CD4-positive, alpha-beta T cell treated with Interleukin-6 for 4 hours (primary cell): ENCODE results near the gene ADGRD2.

Experiments
- DNase-seq: peaks from one replicate; pipeline ENCODE4 v3.0.0-alpha.2; 2020; ENCODE audit warnings: mixed read lengths

The ADGRD2 gene

GRCh38 chr9:124437086-124437485 lies 13.2 kb upstream of the ADGRD2 start:
- no peak for DNase-seq

- no peak for DNase-seq
Observed at GRCh38 chr9:124438091-124438490, 12.2 kb upstream of the ADGRD2 start.

DNA sequence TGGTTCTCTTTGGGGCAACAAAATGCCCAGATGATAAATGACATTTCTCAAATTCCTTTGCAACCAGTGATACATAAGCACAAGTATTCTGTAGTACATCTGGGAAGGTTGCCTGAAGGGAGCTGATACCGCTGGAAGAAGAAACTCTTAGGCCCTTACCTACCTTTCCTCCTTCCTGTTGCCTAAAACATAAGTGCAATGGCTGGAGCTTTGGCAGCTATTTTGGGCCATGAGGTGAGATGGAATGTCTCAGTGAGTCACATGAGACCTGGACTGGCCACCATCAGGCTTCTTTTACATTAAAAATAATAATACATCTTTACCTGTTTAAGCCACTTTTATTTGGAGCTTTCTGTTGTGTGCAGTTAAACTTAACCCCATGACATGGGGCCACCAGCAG lies 11.2 kb upstream of the ADGRD2 start:
- DNase-seq, result no peak

DNA sequence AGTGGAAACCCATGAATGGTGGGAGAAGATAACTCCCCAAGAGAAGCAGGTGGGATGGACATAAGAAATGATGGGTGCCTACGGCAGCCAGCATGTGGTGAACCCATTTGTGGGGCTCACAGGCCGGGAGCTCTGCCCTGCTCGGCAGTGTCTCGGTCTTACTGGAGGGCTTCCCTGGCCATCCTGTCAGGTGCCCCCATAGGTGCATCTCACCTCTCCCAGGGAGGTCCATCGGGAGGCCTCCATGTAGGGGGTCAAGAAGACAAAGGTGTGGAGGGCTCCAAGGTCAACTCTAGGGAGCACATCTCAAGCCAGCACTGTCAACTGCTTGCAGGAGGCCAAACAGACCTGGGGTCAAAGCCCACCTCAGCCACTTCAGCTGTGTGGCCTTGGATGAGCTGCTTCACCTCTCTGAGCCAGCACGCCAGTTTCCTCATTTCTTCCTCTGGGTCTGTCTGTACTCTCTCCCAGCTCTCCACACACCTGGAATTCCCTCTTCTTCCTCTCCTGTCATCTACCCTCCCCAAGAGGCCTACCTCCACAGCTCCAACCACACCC lies 10.5 kb upstream of the ADGRD2 start:
- no peak for DNase-seq

- no peak for DNase-seq
Observed at GRCh38 chr9:124440786-124441185, 9.5 kb upstream of the ADGRD2 start.

DNA sequence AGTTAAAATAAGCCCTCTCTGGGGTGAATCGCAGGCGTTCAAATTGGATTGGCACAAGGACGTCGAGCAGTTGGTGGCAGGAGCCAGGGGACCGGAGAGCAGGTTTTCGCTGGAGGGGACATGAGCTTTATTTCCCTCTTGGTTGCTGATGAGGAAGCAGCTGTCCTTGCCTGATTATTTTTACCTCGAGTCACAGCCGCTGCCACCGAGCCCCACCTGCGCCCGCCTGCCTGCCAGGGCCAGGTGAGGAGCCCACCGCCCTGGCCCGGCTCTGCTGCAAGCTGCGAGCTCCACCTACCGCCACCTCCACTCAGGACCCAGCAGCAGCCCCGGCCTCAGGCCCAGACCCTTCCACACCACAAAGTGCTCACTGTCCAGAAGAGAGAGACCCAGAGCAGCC lies 9.0 kb upstream of the ADGRD2 start:
- DNase-seq, result no peak

- DNase-seq, result no peak
Observed at GRCh38 chr9:124442379-124442778, 7.9 kb upstream of the ADGRD2 start.

DNA sequence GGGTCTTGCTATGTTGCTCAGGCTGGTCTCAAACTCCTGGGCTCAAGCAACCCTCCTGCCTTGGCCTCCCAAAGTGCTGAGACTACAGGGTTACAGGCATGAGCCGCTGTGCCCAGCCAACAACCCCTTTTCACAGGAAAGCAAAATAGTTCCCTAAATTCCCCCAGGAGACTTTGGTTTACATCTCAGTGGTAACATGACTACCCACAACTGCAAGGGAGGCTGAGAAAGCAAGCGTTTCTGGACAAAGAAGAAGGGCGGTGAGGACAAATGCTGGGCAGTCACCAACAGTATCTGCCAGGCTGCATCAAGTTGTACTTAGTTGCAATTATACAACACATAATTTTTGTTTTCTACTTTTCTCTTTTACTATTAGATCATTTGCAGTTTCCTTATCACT lies 7.4 kb upstream of the ADGRD2 start:
- no peak for DNase-seq

DNA sequence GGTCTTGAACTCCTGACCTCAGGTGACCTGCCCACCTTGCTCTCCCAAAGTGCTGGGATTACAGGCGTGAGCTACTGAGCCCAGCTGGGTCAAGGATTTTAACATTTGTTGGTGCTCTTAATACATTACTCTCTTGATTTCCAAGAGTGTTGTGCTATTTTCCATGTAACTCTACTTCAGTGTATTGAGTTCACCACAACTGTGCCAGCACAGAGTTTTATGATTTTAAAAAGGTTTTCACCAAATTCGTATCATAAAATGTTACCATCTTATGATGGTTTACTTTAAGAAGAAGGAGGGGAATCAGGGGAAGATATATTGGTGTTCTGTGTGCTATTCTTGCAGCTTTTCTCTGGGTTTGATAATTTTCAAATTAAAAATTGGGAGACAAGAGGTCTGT lies 6.6 kb upstream of the ADGRD2 start:
- DNase-seq, result no peak

- DNase-seq, result no peak
Observed at GRCh38 chr9:124444166-124444565, 6.1 kb upstream of the ADGRD2 start.

GRCh38 chr9:124447297-124447661 lies 3.0 kb upstream of the ADGRD2 start:
- no peak for DNase-seq

DNA sequence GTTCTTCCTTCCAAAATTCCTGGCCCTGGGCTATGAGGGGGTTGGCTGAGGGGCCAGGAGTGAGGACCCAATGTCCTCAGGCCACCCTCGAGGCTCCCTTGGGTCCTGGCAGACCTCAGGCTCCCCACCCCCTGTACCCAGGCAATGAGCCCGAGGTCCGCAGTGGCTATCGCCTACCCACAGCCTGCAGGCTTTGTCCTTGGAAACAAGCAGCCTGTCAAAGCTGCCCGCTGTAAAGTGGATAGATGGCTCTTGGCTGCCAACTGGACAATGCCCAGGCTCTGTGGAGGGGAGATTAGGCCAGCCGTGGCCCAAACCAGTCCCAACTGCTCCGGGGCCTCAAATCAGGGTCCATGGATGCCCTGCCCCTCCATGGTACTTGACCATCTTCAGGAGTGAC lies 2.2 kb upstream of the ADGRD2 start:
- DNase-seq, result no peak

DNA sequence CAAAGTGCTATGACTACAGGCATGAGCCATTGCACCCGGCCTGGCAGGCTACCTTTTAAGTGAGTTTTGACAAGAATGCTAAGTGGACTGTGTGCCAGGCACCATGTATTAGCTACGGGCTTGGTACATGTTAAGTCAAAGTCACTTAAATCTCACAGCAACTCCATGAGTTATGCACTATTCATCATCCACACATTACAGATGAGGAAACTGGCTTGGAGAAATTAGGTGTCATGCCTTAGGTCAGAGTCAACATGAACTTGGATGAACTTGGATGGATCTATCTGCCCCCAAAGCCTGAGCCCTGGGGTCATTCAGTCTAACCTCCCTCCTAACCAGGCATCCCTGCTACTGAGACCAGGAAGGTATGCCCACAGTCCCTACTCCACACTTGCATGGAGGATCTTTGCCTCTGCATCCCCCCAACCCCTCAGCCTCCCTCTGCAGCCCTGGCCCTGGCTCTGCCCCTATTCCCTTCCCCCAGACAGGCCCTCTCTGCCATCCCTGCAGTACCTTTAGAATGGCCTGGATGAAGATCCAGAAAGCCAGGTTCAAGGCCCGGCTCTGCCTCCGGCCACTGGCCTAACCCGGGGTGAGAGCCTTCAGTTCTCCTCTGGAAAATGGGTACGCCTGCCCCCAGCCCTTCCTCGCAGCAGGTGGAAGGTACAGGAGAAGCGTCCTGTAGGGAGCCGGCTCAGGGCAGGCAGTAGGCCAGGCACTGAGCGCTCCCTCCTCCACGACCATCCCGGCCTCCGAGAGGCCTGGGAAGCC lies 685 bp upstream of the ADGRD2 start:
- DNase-seq, result no peak

- DNase-seq, result no peak
Observed at GRCh38 chr9:124450931-124451661, 845 bp downstream of the ADGRD2 start.

DNA sequence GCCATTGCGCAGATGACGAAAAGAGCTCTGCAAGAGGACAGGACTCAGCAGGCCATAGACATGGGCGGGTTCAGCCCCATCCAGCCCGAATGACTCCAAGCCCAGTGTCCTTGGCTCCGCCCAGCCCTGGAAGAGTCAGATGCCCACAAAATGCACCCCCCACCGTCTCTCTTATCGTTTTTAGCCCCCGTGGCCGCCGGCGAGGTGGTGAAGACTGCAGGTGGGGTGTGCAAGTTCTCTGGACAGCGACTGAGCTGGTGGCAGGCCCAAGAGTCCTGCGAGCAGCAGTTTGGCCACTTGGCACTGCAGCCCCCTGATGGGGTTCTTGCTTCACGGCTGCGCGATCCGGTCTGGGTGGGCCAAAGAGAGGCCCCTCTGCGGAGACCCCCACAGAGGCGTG lies 2.1 kb downstream of the ADGRD2 start:
- DNase-seq, result no peak

DNA sequence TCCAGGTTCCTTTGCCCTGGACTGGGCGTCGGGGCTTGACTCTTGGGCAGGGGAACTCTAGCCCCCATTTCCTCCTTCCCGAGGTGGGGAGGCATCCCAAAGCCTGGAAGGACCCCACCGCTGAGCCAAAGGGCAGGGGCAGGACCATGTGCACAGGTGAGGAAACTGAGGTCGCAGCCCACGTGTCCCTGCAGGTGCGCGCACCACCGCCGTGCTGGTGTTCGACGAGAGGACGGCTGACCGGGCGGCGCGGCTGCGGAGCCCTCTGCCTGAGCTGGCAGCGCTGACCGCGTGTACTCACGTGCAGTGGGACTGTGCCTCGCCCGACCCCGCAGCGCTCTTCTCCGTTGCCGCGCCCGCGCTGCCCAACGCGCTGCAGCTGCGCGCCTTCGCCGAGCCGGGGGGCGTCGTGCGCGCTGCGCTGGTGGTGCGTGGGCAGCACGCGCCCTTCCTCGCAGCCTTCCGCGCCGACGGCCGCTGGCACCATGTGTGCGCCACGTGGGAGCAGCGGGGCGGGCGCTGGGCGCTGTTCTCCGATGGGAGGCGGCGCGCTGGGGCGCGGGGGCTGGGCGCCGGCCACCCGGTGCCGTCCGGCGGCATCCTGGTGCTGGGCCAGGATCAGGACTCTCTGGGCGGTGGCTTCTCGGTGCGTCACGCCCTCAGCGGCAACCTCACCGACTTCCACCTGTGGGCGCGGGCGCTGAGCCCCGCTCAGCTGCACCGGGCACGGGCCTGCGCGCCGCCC lies 2.8 kb downstream of the ADGRD2 start:
- no peak for DNase-seq

- no peak for DNase-seq
Observed at GRCh38 chr9:124453586-124454191, 3.4 kb downstream of the ADGRD2 start.

DNA sequence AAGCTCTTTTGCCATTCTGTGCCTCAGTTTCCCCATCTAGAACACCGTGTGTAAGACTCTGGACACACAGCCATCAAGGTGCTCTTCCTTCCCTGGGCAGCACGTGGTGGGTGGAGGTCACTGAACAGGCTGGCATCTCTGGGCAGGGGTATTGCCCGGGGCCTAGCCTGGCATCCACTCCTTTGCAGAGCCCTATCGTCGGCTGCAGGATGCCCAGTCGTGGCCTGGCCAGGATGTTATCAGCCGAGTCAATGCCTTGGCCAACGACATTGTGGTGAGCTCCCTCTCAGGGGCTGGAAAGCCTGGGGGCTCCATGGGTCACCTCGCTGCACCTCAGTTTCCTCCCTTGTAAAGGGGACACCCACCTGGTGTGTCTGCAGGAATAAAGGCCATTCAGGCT lies 4.0 kb downstream of the ADGRD2 start:
- DNase-seq, result no peak

DNA sequence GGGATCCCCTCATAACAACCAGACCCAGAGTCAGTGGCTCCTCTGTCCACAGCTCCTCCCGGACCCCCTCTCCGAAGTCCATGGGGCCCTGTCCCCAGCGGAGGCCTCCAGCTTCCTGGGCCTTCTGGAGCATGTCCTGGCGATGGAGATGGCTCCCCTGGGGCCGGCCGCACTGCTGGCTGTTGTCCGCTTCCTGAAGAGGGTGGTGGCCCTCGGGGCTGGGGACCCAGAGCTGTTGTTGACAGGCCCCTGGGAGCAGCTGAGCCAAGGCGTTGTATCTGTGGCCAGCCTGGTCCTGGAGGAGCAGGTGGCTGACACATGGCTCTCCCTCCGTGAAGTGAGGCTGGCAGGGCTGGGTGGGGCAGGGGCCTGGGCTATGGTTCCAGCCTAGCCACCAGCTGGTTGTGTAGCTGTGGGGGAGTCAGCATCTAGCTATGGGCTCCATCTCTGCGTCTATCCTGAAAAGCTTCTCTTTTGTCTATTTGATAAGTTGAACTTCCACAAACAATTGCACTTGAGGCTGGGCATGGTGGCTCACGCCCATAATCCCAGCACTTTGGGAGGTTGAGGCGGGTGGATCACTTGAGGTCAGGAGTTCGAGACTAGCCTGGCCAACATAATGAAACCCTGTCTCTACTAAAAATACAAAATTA lies 4.7 kb downstream of the ADGRD2 start:
- DNase-seq, result no peak

DNA sequence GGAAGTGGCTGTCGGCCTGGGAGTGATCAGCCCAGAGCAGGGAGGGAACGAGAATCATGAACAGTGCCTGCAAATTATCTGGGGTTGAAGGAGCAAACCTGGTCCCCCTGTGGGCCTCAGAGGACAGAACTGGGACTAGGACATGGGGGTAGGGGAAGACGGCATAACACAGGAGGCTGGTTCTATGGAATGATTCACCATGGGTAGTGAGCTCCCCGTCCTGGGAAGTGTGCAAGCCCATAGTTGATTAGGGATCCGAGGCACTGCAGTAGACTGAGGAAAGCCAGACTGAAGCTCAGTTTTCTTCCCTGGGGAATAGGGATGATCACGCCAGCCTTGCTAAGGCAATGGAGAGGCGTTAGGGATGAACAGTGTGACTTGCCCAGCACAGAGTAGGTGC lies 5.6 kb downstream of the ADGRD2 start:
- no peak for DNase-seq

DNA sequence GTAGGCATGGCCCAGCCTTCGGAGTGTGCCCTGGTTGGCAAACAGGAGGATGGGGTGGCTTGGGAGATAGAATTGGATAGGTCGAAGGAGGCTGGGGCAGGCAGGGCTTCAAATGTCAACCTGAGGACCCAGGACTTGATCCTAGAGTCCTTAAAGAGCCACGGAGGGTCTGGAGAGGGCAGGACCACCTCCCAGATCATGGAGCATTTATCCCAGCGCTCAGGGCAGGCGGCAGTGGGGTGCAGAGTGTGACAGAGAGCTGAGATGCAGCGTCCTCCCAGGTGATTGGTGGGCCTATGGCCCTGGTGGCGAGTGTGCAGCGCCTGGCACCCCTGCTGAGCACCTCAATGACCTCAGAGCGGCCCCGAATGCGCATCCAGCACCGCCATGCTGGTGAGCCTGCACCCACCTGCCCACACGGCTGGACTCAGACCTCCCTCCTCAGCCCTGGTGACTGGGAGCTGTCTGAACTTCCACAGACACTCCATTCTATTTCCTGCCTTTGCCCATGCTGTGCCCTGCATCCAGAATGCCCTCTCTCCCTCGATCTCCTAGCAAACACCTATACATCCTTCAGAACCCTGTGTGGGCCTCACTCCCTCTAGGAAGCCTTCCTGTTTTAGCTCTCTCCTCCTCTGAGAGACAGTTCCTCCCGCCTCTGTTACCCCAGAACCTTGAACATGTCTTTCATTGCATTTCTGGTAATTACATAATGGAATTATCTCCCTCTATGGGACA lies 6.3 kb downstream of the ADGRD2 start:
- DNase-seq, result no peak
